OCI-LY3 (cell line): ENCODE data around the gene CPED1.

Experiments used
- H2AFZ ChIP-seq: fragments of 200-600, 300-600 bp; shearing (Covaris generic); 2 replicates; pipeline ENCODE4 v1.6.0; 2014; ENCODE audit warnings: antibody characterized with exemption, low read depth, low read length
- H3K27ac ChIP-seq: fragments of 200-600, 300-600 bp; sonication (generic); 2 replicates; pipeline ENCODE4 v1.5.1; 2014; ENCODE audit warnings: mild to moderate bottlenecking, low read length, moderate library complexity, mixed read lengths
- H3K27me3 ChIP-seq: fragments of 200-600, 300-600 bp; sonication (generic); 2 replicates; pipeline ENCODE4 v1.6.1; 2014; ENCODE audit warnings: low read depth, low read length, mixed read lengths
- H3K36me3 ChIP-seq: fragments of 200-600, 300-600 bp; sonication (generic); replicated peaks from 2 replicates; pipeline ENCODE3; 2014; ENCODE audit warnings: low read depth, low read length, mixed read lengths
- H3K4me1 ChIP-seq: fragments of 300-600, 200-600 bp; sonication (generic); 2 replicates; pipeline ENCODE4 v1.6.1; 2014; ENCODE audit warnings: low read length, mixed read lengths
- H3K4me2 ChIP-seq: fragments of 200-600, 300-600 bp; sonication (generic); 2 replicates; pipeline ENCODE4 v1.6.1; 2014; ENCODE audit warnings: low read length, mixed read lengths
- H3K4me3 ChIP-seq: fragments of 300-600, 200-600 bp; sonication (generic); 2 replicates; pipeline ENCODE4 v1.5.1; 2014; ENCODE audit warnings: antibody characterized with exemption, mild to moderate bottlenecking, low read length, moderate library complexity
- H3K79me2 ChIP-seq: fragments of 300-600, 200-600 bp; shearing (Covaris generic); 2 replicates; pipeline ENCODE4 v1.6.1; 2014; ENCODE audit warnings: mild to moderate bottlenecking, low read length, mixed read lengths
- H3K9ac ChIP-seq: fragments of 300-600, 200-600 bp; shearing (Covaris generic); 2 replicates; pipeline ENCODE4 v1.6.0; 2014; ENCODE audit warnings: mild to moderate bottlenecking, low read length, moderate library complexity
- H3K9me3 ChIP-seq: fragments of 200-600, 300-600 bp; shearing (Covaris generic); 2 replicates; pipeline ENCODE4 v1.6.1; 2014; ENCODE audit warnings: low read length, mixed read lengths; ENCODE audit not compliant: insufficient read depth
- H4K20me1 ChIP-seq: fragments of 200-600, 300-600 bp; sonication (generic); 2 replicates; pipeline ENCODE4 v1.6.1; 2016; ENCODE audit warnings: low read length, mixed read lengths; ENCODE audit not compliant: insufficient read depth
- CTCF ChIP-seq: fragments of 200-600, 300-600 bp; sonication (generic); IDR thresholded peaks from 2 replicates; pipeline ENCODE4 v1.5.1; 2014; ENCODE audit warnings: antibody characterized with exemption, low read length, low read depth
- EZH2phosphoT487 ChIP-seq: fragments of 200-600 bp; shearing (Covaris generic); IDR thresholded peaks from 2 replicates; pipeline ENCODE4 v1.6.1; 2018; ENCODE audit warnings: antibody characterized with exemption, mixed run types, low read depth

CPED1 gene

GRCh38 chr7:121322460-121322859, 333.9 kb downstream of the CPED1 start:
- Histone ChIP-seq H3K4me1 (no peaks in the 10 kb centered on the region), H3K27ac (no peak overlapping the region), H3K79me2 (no peaks in the 10 kb centered on the region), H3K27me3 (no peaks in the 10 kb centered on the region), H2AFZ (no peak overlapping the region), H3K4me3 (no peak overlapping the region), H3K4me2 (no peak overlapping the region), H3K9me3 (no peaks in the 10 kb centered on the region), H4K20me1 (no peaks in the 10 kb centered on the region), H3K9ac (no peak overlapping the region), H3K36me3 (no peaks in the 10 kb centered on the region)
- no peak for TF ChIP-seq CTCF
- TF ChIP-seq EZH2phosphoT487: no peak

DNA sequence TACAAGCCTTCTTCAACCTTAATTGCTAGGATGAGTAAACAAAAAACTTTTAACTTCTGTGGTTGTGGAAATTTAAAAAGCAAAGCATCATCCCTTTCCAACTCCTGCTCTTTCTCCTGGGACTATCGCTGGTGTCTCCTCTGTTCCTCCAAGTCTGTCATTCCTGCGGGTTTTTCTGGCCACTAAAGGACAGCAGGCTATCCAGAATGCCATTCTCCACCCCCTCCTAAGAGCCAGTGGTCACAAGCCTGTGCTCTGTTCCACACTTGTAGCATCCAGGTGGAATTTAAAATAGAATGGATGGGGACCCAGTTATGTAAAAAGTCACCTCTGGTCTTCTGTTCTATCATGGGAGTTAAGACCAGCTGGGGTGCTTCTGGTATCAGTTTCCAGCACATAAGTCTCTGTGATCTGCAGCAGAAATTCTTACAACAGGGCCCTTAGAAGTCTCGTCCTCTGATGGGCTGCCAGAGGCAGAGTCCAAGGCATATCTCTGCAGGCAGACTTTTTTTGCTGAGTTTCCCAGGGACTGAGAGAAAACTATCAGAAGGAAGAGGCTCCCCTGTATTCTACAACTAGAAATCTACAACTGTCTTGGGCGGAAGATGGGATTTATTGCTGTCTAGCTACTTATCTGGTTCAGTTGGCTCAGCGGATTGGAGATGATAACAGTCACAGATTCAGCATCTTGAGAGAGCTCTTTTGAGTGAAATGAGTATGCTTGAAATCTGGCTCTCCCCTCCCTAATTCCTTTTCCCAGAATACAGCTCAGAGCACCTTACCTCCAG, 335.2 kb downstream of the CPED1 start:
- no peaks in the 10 kb centered on the region for H3K79me2 ChIP-seq
- no peak overlapping the region for H2AFZ ChIP-seq
- no peak overlapping the region for H3K4me3 ChIP-seq
- no peak overlapping the region for H3K9ac ChIP-seq
- H3K4me2 ChIP-seq: no peak overlapping the region
- no peaks in the 10 kb centered on the region for H4K20me1 ChIP-seq
- H3K27ac ChIP-seq: no peak overlapping the region
- no peaks in the 10 kb centered on the region for H3K9me3 ChIP-seq
- no peaks in the 10 kb centered on the region for H3K4me1 ChIP-seq
- H3K36me3 ChIP-seq: no peaks in the 10 kb centered on the region
- TF ChIP-seq CTCF: no peak
- H3K27me3 ChIP-seq: peaks cover 4% of the 10 kb centered on the region; the same call in 1 of the 2 replicates

DNA sequence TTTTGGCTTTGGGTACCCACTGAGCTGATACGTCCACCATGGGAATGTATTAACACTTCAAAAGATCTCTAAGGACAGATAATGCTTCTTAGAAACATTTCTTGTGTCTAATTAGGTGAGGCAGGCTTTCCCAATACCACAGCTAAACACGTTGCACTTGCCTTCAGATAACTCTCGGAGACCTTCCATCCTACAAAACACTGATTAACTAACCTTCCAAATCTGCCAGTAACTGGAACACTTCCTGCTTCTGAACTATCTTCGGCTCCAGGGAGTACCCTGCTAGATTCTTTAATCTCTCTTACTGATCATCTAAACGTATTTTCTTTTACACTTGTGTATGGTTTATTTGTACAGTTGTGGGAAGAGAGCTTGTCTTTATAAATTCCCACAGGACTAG, 339.2 kb downstream of the CPED1 start:
- H3K9me3 ChIP-seq: no peaks in the 10 kb centered on the region
- no peak overlapping the region for H2AFZ ChIP-seq
- H3K4me1 ChIP-seq: no peaks in the 10 kb centered on the region
- H3K79me2 ChIP-seq: no peaks in the 10 kb centered on the region
- peaks cover 31% of the 10 kb centered on the region for H3K27me3 ChIP-seq
- no peak overlapping the region for H3K4me3 ChIP-seq
- TF ChIP-seq EZH2phosphoT487: no peak
- TF ChIP-seq CTCF: no peak
- no peak overlapping the region for H3K27ac ChIP-seq
- H3K9ac ChIP-seq: no peak overlapping the region
- H3K36me3 ChIP-seq: no peaks in the 10 kb centered on the region
- H3K4me2 ChIP-seq: no peak overlapping the region
- no peaks in the 10 kb centered on the region for H4K20me1 ChIP-seq

DNA sequence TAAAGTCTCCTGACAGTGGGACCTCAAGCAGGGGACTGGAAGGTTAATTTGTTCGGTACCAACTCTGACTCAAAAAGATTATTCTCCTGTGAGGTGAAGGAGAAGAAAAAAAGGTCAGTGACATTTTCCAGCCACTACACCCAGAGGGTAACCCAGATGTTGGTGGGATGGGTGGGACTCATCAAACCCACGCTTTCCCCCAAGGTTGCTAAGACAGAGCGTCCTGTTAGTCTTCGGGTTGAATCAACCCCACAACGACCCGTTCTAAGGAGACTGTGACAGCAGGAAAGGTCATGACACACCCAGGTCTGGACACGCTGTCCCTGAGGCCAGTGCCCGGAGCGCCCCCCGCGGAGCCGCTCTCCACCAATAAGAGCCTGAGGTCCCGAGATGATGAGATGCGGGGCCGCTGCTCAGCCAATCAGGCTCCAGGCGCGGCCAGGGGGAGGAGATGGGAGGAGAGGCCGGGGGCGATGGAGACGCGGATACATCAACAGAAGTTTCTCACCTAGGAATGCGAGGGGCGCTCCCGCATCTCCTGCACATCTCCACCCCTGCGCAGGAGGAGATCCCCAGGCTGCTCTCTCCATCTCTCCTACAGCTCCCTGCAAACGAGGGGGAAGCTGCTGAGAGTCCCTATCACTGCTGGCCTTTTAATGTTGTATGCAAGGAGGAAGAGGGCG, 340.1 kb downstream of the CPED1 start, which contains the start of gene WNT16:
Gene WNT16 (plus strand): TSS at position 493 of the 683 bp plus-strand sequence. CDS start 293 bp downstream, outside the sequence.
- H4K20me1 ChIP-seq: no peaks in the 10 kb centered on the region
- no peak within 1 kb of the TSS for H3K27ac ChIP-seq
- peak within 1 kb of the TSS; percentile 81 for H3K4me3 ChIP-seq
- peak within 1 kb of the TSS; percentile 48 for H3K9ac ChIP-seq
- no peak for TF ChIP-seq CTCF
- TF ChIP-seq EZH2phosphoT487: no peak
- peaks cover 31% of the 10 kb centered on the region for H3K27me3 ChIP-seq
- no peaks in the 10 kb centered on the region for H3K36me3 ChIP-seq
- no peaks in the 10 kb centered on the region for H3K4me1 ChIP-seq
- peak within 1 kb of the TSS; percentile 89 for H2AFZ ChIP-seq
- peak within 1 kb of the TSS; percentile 99 for H3K4me2 ChIP-seq
- no peaks in the 10 kb centered on the region for H3K9me3 ChIP-seq
- H3K79me2 ChIP-seq: no peaks in the 10 kb centered on the region
